PFSK-1 (cell line): ENCODE data around the gene MGAT4C.

Source experiments
- FOXP2 ChIP-seq: optimal IDR thresholded peaks from 2 replicates; pipeline ENCODE3; 2011; ENCODE audit warnings: borderline replicate concordance, control low read depth, inconsistent platforms; ENCODE audit not compliant: insufficient read depth; ENCODE audit errors: extremely low read length, extremely low read depth
- POLR2AphosphoS5 ChIP-seq: IDR thresholded peaks from 2 replicates; pipeline ENCODE4 v1.6.1; 2012; ENCODE audit warnings: low read depth, mild to moderate bottlenecking, control low read depth, low read length, moderate library complexity
- SIN3A ChIP-seq: IDR thresholded peaks from 2 replicates; pipeline ENCODE4 v1.6.1; 2012; ENCODE audit warnings: mild to moderate bottlenecking, low read length, moderate library complexity, borderline replicate concordance; ENCODE audit not compliant: insufficient read depth
- TAF1 ChIP-seq: IDR thresholded peaks from 2 replicates; pipeline ENCODE4 v1.6.1; 2012; ENCODE audit warnings: low read length, control low read depth, borderline replicate concordance; ENCODE audit not compliant: insufficient read depth
- TF ChIP-seq, protein P1 (sequence below), 2 experiments: IDR thresholded peaks; 2 replicates each; pipeline versions ENCODE4 v1.6.1 to v1.8.0; 2011 to 2012; ENCODE audit warnings: low read depth in 2 of 2, low read length in 2 of 2, control low read depth in 1 of 2, inconsistent platforms in 1 of 2, mild to moderate bottlenecking in 1 of 2, moderate library complexity in 1 of 2; ENCODE audit not compliant: insufficient read depth in 1 of 2

The MGAT4C gene

DNA sequence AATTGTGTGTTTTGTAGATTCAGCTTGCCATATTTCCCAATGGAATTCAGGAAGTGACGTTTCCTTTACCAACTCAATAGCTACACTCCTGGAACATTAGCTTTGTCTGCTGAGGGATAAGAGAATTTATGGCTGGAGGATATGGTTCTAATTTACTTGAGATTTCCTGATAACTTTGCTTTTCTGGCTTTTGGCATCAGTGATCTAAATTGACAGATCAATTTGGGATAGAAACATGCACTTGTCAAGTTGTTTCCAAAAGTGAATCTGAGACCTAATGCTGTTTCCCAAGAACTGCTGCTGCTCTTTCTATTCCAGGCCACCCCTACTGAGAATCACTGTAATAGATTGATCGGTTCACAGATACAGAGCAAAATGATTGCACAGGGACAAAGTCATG lies 43.2 kb downstream of the MGAT4C start:
- no peak for TF ChIP-seq FOXP2
- TF ChIP-seq, protein P1, sequence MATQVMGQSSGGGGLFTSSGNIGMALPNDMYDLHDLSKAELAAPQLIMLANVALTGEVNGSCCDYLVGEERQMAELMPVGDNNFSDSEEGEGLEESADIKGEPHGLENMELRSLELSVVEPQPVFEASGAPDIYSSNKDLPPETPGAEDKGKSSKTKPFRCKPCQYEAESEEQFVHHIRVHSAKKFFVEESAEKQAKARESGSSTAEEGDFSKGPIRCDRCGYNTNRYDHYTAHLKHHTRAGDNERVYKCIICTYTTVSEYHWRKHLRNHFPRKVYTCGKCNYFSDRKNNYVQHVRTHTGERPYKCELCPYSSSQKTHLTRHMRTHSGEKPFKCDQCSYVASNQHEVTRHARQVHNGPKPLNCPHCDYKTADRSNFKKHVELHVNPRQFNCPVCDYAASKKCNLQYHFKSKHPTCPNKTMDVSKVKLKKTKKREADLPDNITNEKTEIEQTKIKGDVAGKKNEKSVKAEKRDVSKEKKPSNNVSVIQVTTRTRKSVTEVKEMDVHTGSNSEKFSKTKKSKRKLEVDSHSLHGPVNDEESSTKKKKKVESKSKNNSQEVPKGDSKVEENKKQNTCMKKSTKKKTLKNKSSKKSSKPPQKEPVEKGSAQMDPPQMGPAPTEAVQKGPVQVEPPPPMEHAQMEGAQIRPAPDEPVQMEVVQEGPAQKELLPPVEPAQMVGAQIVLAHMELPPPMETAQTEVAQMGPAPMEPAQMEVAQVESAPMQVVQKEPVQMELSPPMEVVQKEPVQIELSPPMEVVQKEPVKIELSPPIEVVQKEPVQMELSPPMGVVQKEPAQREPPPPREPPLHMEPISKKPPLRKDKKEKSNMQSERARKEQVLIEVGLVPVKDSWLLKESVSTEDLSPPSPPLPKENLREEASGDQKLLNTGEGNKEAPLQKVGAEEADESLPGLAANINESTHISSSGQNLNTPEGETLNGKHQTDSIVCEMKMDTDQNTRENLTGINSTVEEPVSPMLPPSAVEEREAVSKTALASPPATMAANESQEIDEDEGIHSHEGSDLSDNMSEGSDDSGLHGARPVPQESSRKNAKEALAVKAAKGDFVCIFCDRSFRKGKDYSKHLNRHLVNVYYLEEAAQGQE (IDR thresholded peaks at IDR 0.05; ENCODE audit: insufficient read depth in 1 of 2, low read depth in 2 of 2, low read length in 2 of 2) = no peak
- TF ChIP-seq POLR2AphosphoS5 = no peak
- no peak for TF ChIP-seq SIN3A
- TF ChIP-seq TAF1 = no peak

DNA sequence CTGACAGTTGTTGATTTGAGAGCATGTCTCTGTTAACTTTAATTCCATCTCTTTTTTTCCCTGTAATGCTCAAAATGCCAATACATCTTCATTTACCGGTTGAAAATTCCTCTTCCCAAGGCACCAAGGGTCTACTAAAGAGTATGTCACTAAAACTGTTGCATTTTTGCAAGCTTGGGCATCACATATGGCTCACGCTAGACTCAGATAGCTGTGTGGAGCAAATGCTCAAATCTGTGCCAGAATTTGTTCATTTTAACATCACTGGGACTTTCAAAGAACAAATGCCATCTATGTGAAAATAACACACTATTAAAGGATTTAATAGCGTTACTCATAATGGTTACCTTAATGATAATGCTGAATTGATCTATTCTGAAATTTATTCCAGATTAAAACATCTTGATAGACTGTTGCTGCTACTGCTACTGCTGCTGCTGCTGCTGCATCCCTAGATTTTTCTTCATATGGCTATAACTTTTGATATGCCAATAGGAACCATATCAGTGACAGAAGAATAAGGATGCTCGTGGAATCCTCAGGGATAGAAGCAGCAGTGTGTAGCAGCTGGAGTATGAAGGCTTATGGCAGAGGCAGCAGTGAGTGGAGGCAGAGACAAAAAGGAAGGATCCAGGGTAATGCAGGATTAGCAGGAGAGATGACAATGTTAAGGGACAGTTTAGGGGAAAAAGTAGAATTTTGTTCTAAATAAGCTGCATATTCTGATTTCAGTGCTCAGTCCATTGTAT lies 57.3 kb downstream of the MGAT4C start:
- TF ChIP-seq SIN3A (no peak), FOXP2 (no peak), POLR2AphosphoS5 (no peak), TAF1 (no peak)
- TF ChIP-seq, protein P1 (IDR thresholded peaks at IDR 0.05; ENCODE audit: insufficient read depth in 1 of 2, low read depth in 2 of 2, low read length in 2 of 2) = no peak

DNA sequence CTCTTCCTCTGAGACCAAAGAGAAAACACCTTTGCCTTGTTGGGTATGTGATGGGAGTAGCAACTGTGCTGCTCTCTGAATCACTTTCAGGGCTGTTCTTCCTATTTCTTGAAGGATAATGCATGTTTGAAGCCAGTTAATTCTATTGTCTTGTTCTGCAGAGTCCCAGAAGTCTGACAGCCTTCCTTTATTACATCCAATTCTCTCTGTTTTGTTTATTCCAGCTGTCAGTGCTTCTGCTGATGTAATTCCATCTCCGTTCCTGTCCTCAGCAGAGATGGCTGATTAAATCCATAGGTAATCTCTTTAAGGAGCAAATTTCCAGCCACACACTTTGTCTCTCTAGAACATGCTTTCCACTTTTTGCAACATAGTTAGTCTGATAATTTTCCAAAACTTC lies 59.7 kb downstream of the MGAT4C start:
- TF ChIP-seq SIN3A (0 out of 2 replicates have a peak, but pooled peaks have one; percentile 33), POLR2AphosphoS5 (no peak)

DNA sequence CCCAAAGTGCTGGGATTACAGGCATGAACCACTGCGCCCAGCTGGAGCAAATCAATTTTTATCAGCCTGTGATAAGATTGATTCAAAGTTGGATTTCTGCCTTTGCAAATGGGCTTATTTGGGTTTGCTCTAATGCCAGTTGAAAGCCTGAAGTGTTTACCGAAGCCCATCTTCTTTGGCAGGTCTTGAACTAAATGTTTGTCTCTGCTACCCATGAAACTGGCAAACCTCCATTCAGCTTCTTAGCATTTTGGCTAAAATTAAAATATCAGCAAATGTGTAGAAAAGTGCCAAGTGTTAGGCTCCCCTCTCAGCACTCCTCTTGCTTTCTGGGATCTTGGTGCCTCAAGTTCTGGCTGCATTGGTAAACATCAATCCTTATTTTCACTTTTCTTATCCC lies 61.5 kb downstream of the MGAT4C start:
- TF ChIP-seq, protein P1 (IDR thresholded peaks at IDR 0.05; ENCODE audit: insufficient read depth in 1 of 2, low read depth in 2 of 2, low read length in 2 of 2) = no peak
- TF ChIP-seq SIN3A = no peak
- TF ChIP-seq FOXP2 = no peak
- no peak for TF ChIP-seq TAF1
- TF ChIP-seq POLR2AphosphoS5 = no peak

DNA sequence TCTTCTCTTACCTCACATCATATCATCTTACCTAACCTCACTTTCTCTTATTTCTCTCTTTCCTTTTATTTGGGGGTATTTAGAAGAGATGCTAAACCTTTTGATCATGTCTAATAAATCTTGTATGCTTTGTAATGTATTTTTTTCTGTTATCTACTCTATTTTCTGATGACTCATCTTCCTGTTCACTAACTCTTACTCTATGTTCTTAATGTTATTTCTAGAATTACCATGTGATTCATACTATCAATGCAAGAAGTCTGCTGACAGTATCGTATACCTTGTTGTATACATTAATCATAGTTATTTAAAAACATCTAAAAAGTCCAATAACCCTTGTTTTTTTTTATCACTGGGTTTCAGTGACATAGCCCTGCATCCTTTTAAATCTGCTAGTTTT lies 62.3 kb downstream of the MGAT4C start:
- TF ChIP-seq POLR2AphosphoS5 = no peak
- no peak for TF ChIP-seq SIN3A
- no peak for TF ChIP-seq FOXP2
- TF ChIP-seq, protein P1 (IDR thresholded peaks at IDR 0.05; ENCODE audit: insufficient read depth in 1 of 2, low read depth in 2 of 2, low read length in 2 of 2) = no peak
- TF ChIP-seq TAF1 = no peak
